ENCODE measurements around the gene PIP5K1B. TPM values are rescaled to one million over a fixed set of nuclear protein-coding genes. Genes with fewer than 3 reads are reported as not detected.

PIP5K1B gene
- total RNA-seq, 6 donors from 2014 or later, result 22.4 to 76.8 (median 47.2) TPM

DNA sequence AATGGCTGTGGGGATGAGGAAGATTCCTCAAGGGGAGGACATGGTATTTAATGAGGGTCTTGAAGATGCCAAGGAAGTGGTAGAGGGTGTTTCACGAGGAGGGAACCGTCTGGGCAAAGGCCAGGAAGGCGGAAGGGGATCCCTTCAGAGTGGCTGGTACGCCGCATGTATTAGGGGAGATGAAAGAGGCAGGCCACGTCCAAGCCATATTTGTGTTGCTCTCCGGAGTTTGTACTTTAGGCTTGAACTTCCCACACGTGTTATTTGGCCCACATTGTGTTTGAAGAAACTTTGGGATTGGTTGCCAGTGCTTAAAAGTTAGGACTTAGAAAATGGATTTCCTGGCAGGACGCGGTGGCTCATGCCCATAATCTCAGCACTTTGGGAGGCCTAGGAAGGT, 331.8 kb downstream of the PIP5K1B start:
- H3K36me3 ChIP-seq, result no peaks in the 10 kb centered on the region
- no peak for DNase-seq
- H3K27ac ChIP-seq, result peak overlapping the region; percentile 70 to 88 (median 84)
- peak overlapping the region in 3 of 4 donors; percentile 64 to 93 (median 74) for H3K4me3 ChIP-seq
- H3K27me3 ChIP-seq, result no peaks in the 10 kb centered on the region
- no peaks in the 10 kb centered on the region for H3K9me3 ChIP-seq
- no peak for TF ChIP-seq CTCF (IDR thresholded peaks at IDR 0.05)
- TF ChIP-seq POLR2AphosphoS5 (IDR thresholded peaks at IDR 0.05), result no peak
- no peak for TF ChIP-seq EP300 (IDR thresholded peaks at IDR 0.05)
- TF ChIP-seq POLR2A (IDR thresholded peaks at IDR 0.05), result no peak
- WGBS, 2 donors, result 53% methylated on average over 10 of the region's 10 CpGs
- peaks cover 3 to 14% (median 10%) of the 10 kb centered on the region in 4 donors for H3K4me1 ChIP-seq
- ATAC-seq (ENCODE audit: low FRiP score in 2 of 2), result no peak

- Histone ChIP-seq H3K36me3 (no peaks in the 10 kb centered on the region), H3K4me1 (peaks cover 4 to 16% (median 14%) of the 10 kb centered on the region in 4 donors), H3K27ac (no peak overlapping the region), H3K27me3 (no peaks in the 10 kb centered on the region), H3K9me3 (no peaks in the 10 kb centered on the region), H3K4me3 (no peak overlapping the region)
- TF ChIP-seq POLR2AphosphoS5 (IDR thresholded peaks at IDR 0.05), result no peak
- TF ChIP-seq CTCF (IDR thresholded peaks at IDR 0.05), result no peak
- TF ChIP-seq POLR2A (IDR thresholded peaks at IDR 0.05), result no peak
- no peak for TF ChIP-seq EP300 (IDR thresholded peaks at IDR 0.05)
- no peak for DNase-seq
- no peak for ATAC-seq (ENCODE audit: low FRiP score in 2 of 2)
- WGBS, 2 donors, result 94% methylated on average over 2 of the region's 2 CpGs
These were observed 335.6 kb downstream of the PIP5K1B start for GRCh38 chr9:69040646-69041045.

DNA sequence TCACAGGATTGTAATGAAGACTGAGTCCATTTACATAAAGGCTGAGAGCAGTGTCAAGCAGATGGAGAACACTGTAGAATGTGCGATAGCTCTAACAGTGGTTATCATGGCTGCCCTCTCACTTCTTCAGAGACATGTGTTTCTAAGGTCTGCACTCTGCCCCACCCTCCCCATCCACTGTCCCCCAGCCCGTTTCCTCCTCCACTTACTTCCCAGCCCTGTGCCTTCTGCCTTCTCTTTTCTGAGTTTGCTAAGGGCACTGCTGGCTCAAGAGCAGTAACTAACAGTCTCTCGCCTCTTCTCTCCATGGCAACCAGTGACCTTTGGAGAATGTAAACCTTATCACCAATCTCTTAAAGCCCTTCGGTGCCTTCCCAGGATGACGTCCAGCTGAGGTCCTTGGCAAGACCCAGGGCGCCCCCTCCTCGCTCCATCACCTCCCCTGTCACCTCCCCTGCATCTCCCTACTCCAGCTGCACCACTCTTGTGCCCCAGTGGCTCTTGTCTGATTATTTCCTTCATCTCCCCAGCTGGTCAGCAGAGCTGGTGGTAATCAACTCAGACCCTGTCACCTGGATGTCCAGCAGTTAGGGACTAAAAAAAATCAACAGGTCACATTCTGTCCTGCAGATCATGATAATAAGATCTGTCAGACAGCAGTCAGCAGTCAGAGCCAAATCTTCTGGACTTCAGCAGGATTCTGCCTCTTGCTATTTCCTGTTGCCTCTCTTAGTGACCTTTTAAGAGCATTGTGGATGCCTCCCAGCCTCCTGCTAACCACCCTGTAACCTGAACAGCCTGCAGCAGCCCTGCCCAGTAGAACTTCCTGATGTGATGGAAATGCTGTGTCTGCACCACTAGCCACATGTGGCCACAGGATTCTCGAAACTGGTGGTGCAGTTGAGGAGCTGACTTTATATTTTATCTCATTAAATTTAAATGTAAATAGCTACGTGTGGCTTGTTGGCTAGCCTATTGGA, 339.5 kb downstream of the PIP5K1B start:
- DNase-seq, result no peak
- no peak for ATAC-seq (ENCODE audit: low FRiP score in 2 of 2)

GRCh38 chr9:69045821-69046220, 340.8 kb downstream of the PIP5K1B start:
- TF ChIP-seq CTCF (IDR thresholded peaks at IDR 0.05) (no peak), POLR2AphosphoS5 (IDR thresholded peaks at IDR 0.05) (no peak), EP300 (IDR thresholded peaks at IDR 0.05) (no peak), POLR2A (IDR thresholded peaks at IDR 0.05) (no peak)
- Histone ChIP-seq H3K4me1 (peaks cover 4 to 8% (median 7%) of the 10 kb centered on the region in 4 donors), H3K27me3 (no peaks in the 10 kb centered on the region), H3K27ac (no peak overlapping the region), H3K9me3 (no peaks in the 10 kb centered on the region), H3K4me3 (no peak overlapping the region), H3K36me3 (peaks cover 0 to 27% (median 8%) of the 10 kb centered on the region in 4 donors)
- ATAC-seq (ENCODE audit: low FRiP score in 2 of 2) (no peak), DNase-seq (no peak)
- WGBS, 2 donors, result 83 to 87% methylated on average over 4 of the region's 4 CpGs

More for the DNA sequence above, 339.5 kb downstream of the PIP5K1B start:
- Histone ChIP-seq H3K4me3 (no peak overlapping the region), H3K4me1 (peaks cover 4 to 8% (median 7%) of the 10 kb centered on the region in 4 donors), H3K36me3 (peaks cover 0 to 27% (median 8%) of the 10 kb centered on the region in 4 donors), H3K9me3 (no peaks in the 10 kb centered on the region), H3K27me3 (no peaks in the 10 kb centered on the region), H3K27ac (no peak overlapping the region)
- 59 to 61% methylated on average over 9 of the region's 9 CpGs for WGBS, 2 donors
- TF ChIP-seq POLR2AphosphoS5 (IDR thresholded peaks at IDR 0.05) (no peak), POLR2A (IDR thresholded peaks at IDR 0.05) (no peak), EP300 (IDR thresholded peaks at IDR 0.05) (no peak), CTCF (IDR thresholded peaks at IDR 0.05) (no peak)
